ENCODE results near the gene S100A4. TPM values are rescaled to one million over a fixed set of nuclear protein-coding genes. Genes with fewer than 3 reads are reported as not detected.

Gene S100A4
- total RNA-seq, 4 donors from 2014 or later: 40.8 to 138 (median 78.6) TPM

GRCh38 chr1:153539395-153540093 is 6.1 kb downstream of the S100A4 start:
- Histone ChIP-seq H3K27me3 (no peaks in the 10 kb centered on the region), H3K9me3 (no peaks in the 10 kb centered on the region), H3K27ac (no peak overlapping the region), H3K36me3 (no peaks in the 10 kb centered on the region), H3K4me3 (no peak overlapping the region), H3K4me1 (peaks cover 18 to 64% (median 45%) of the 10 kb centered on the region in 4 donors)
- no peak for TF ChIP-seq POLR2AphosphoS5 (IDR thresholded peaks at IDR 0.05)
- DNase-seq: no peak
- intact Hi-C loops (cut with DNase I; ENCODE audit: low total_unique reads) (no loop called here), in situ Hi-C loops (cut with MboI; ENCODE audit: low pct_ligation_motif_present in 1 of 4, low pct_unique_long_range_greater_than_20kb in 1 of 4, low sequenced_read_pairs in 3 of 4) (loop anchor here in 1 of 4 donors (25.0 kb wide), 1 partner anchor 448 kb away; the partner anchor contains the start of genes JTB, RAB13 and RPS27)
- 84 to 88% methylated on average over 4 of the region's 4 CpGs for WGBS, 2 donors (ENCODE audit: low coverage in 1 of 2)

- in situ Hi-C loops (cut with MboI; ENCODE audit: low pct_ligation_motif_present in 1 of 4, low pct_unique_long_range_greater_than_20kb in 1 of 4, low sequenced_read_pairs in 3 of 4): loop anchor here in 1 of 4 donors (25.0 kb wide), 1 partner anchor 449 kb away; the partner anchor contains the start of genes JTB, RAB13 and RPS27
- TF ChIP-seq EP300 (IDR thresholded peaks at IDR 0.05; ENCODE audit: low read depth) (no peak), CTCF (IDR thresholded peaks at IDR 0.05) (peak in 1 of 5 experiments; percentile 47)
These were observed 7.2 kb downstream of the S100A4 start for GRCh38 chr1:153538315-153538821.

GRCh38 chr1:153537376-153537730 is 8.3 kb downstream of the S100A4 start:
- H3K27ac ChIP-seq: peak overlapping the region; percentile 95 to 100 (median 99)
- H3K27me3 ChIP-seq: no peaks in the 10 kb centered on the region
- 97% methylated on average over 6 of the region's 6 CpGs; no CpG with 5 or more reads in 1 of the 2 donors for WGBS, 2 donors (ENCODE audit: low coverage in 1 of 2)
- H3K9me3 ChIP-seq: no peaks in the 10 kb centered on the region
- H3K4me1 ChIP-seq: peaks cover 10 to 67% (median 50%) of the 10 kb centered on the region in 4 donors
- intact Hi-C loops (cut with DNase I; ENCODE audit: low total_unique reads) (no loop called here), in situ Hi-C loops (cut with MboI; ENCODE audit: low pct_ligation_motif_present in 1 of 4, low pct_unique_long_range_greater_than_20kb in 1 of 4, low sequenced_read_pairs in 3 of 4) (loop anchor here in 1 of 4 donors (25.0 kb wide), 1 partner anchor 450 kb away; the partner anchor contains the start of genes JTB, RAB13 and RPS27)
- H3K4me3 ChIP-seq: no peak overlapping the region
- TF ChIP-seq POLR2A (IDR thresholded peaks at IDR 0.05) (no peak), EP300 (IDR thresholded peaks at IDR 0.05; ENCODE audit: low read depth) (no peak)
- no peak for DNase-seq
- no peaks in the 10 kb centered on the region for H3K36me3 ChIP-seq

More at GRCh38 chr1:153538315-153538821, 7.2 kb downstream of the S100A4 start:
- peak; percentile 84 for DNase-seq
- H3K9me3 ChIP-seq: no peaks in the 10 kb centered on the region
- no peaks in the 10 kb centered on the region for H3K27me3 ChIP-seq
- peaks cover 8 to 64% (median 46%) of the 10 kb centered on the region in 4 donors for H3K4me1 ChIP-seq
- peak overlapping the region; percentile 95 to 100 (median 99) for H3K27ac ChIP-seq
- 50 to 80% methylated on average over 1 to 6 of the region's 6 CpGs for WGBS, 2 donors (ENCODE audit: low coverage in 1 of 2)
- intact Hi-C loops (cut with DNase I; ENCODE audit: low total_unique reads): no loop called here
- H3K36me3 ChIP-seq: no peaks in the 10 kb centered on the region
- no peak overlapping the region for H3K4me3 ChIP-seq

GRCh38 chr1:153536671-153537375 is 8.8 kb downstream of the S100A4 start:
- Histone ChIP-seq H3K4me1 (peaks cover 15 to 67% (median 55%) of the 10 kb centered on the region in 4 donors), H3K27ac (peak overlapping the region; percentile 95 to 100 (median 99)), H3K36me3 (no peaks in the 10 kb centered on the region), H3K4me3 (peak overlapping the region in 3 of 4 donors; percentile 70 to 81 (median 77)), H3K9me3 (no peaks in the 10 kb centered on the region), H3K27me3 (no peaks in the 10 kb centered on the region)
- 53 to 73% methylated on average over 2 to 9 of the region's 9 CpGs for WGBS, 2 donors (ENCODE audit: low coverage in 1 of 2)
- intact Hi-C loops (cut with DNase I; ENCODE audit: low total_unique reads) (no loop called here), in situ Hi-C loops (cut with MboI; ENCODE audit: low pct_ligation_motif_present in 1 of 4, low pct_unique_long_range_greater_than_20kb in 1 of 4, low sequenced_read_pairs in 3 of 4) (loop anchor here in 1 of 4 donors (25.0 kb wide), 1 partner anchor 450 kb away; the partner anchor contains the start of genes JTB, RAB13 and RPS27)
- peak; percentile 84 for DNase-seq
- TF ChIP-seq POLR2AphosphoS5 (IDR thresholded peaks at IDR 0.05) (peak in 2 of 3 donors; percentile 67 to 73), EP300 (IDR thresholded peaks at IDR 0.05; ENCODE audit: low read depth) (no peak)

GRCh38 chr1:153536012-153536670 is 9.5 kb downstream of the S100A4 start:
- in situ Hi-C loops (cut with MboI; ENCODE audit: low pct_ligation_motif_present in 1 of 4, low pct_unique_long_range_greater_than_20kb in 1 of 4, low sequenced_read_pairs in 3 of 4): loop anchor here in 1 of 4 donors (25.0 kb wide), 1 partner anchor 451 kb away; the partner anchor contains the start of genes JTB, RAB13 and RPS27
- 9% methylated on average over 25 of the region's 38 CpGs; no CpG with 5 or more reads in 1 of the 2 donors for WGBS, 2 donors (ENCODE audit: low coverage in 1 of 2)
- TF ChIP-seq CTCF (IDR thresholded peaks at IDR 0.05): no peak
- peak; percentile 84 for TF ChIP-seq POLR2A (IDR thresholded peaks at IDR 0.05)
- TF ChIP-seq POLR2AphosphoS5 (IDR thresholded peaks at IDR 0.05): peak; percentile 92 to 95 (median 94)
- no peak for TF ChIP-seq EP300 (IDR thresholded peaks at IDR 0.05; ENCODE audit: low read depth)
- Histone ChIP-seq H3K4me3 (peak overlapping the region; percentile 70 to 93 (median 79)), H3K36me3 (no peaks in the 10 kb centered on the region), H3K27ac (peak overlapping the region; percentile 95 to 100 (median 99)), H3K4me1 (peaks cover 17 to 71% (median 56%) of the 10 kb centered on the region in 4 donors), H3K27me3 (no peaks in the 10 kb centered on the region), H3K9me3 (no peaks in the 10 kb centered on the region)
- intact Hi-C loops (cut with DNase I; ENCODE audit: low total_unique reads): no loop called here
- DNase-seq: peak; percentile 92

Data from transverse colon (tissue), 4 donors.